CD4-positive, alpha-beta T cell treated with Interleukin-15 for 4 hours (primary cell): ENCODE results near the gene SBNO1.
A peak's percentile ranks its signal among the peaks of the same experiment; 100 is the strongest.
"Not testable (repeated sequence)": the region's sequence is repeated elsewhere in the genome, so short reads cannot be mapped to it uniquely, and the experiment has no call there.

Experiments
- DNase-seq: peaks from one replicate; pipeline ENCODE4 v3.0.0-alpha.2; 2020; ENCODE audit warnings: low spot score

Gene SBNO1

DNA sequence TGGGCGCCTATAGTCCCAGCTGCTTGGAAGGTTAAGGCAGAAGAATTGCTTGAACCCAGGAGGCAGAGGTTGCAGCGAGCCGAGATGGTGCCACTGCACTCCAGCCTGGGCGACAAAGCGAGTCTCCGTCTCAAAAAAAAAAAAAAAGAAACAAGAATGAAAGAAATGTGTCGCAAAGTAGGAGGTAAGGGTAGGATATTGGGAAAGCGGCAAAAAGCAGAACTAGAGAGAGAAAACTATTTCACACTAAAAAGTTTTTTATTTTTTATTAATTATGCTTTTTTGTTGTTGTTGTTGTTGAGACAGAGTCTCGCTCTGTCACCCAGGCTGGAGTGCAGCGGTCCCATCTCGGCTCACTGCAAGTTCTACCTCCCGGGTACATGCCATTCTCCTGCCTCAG, 17.7 kb downstream of the SBNO1 start:
- DNase-seq: no peak

DNA sequence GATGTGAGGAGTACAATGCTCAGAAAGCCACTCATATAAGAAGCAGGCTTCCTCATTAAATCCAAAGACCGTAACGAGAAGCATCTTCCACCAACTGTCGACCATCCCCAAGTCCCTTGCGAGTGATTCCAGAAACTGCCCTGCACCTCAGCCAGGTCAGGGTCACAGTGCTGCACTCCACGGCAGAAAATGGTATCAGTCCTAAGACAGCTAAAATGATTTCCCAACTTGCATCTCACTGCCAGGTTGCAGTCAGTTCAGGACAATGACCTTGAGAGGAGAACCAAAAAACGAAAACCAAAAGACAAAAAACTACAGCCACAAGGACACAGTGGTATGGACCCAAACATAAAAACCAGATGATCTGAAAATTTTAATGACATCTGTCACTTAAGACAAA, 20.6 kb downstream of the SBNO1 start:
- no peak for DNase-seq

DNA sequence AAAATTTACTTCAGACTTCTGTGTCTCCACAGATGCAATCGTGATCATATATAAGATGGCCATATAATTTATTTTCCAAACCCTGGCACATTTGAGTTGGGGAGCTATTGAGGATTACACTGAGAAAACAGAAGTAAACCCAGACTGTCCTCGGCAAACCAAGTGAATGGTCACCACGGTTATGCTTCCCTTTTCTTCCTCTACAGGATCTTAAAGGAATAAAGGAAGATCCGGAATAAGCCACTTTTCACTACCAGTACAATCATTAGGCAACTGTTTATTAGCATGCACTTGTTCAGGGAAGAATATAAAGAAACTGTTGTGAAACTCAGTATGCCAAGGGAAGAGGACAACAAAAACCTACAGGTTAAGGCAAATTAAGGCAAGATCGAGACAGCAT, 27.6 kb downstream of the SBNO1 start:
- DNase-seq: no peak

DNA sequence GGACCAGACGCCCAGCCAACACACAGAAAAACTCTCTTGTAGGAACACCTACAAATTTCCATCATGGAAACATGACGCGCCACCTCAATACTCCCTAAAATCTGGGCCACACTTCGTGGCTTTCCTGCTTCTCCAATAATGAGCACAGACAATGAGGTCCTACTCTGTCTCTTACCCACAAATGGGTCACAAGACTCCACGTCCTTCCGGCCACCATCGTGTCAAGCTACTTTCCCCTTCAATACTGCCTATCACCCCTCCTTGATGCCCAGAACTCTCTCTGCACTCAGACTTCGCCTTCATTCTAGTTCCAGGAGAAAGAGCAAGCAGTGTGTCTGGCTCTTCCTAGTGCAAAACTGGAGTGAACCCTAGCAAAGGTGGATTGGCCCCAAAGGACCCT, 28.1 kb downstream of the SBNO1 start:
- DNase-seq: no peak

DNA sequence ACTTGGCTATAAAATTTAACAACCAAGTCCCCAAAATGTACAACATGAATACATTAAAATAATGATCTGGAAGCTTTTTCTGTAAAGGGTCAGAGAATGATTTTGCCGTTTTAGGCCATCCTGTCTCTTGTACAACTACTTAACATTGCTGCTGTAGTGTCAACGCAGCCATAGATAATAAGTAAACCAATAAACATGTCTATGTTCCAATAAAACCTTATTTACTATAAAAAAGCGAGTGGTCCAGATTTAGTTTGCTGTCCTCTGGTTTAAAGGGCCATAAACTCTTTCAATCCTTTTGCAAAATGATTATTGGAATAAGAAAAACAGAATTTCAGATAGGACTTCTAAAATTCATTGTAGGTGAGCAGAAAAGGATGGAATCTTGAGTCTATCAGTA, 29.2 kb downstream of the SBNO1 start:
- no peak for DNase-seq

DNA sequence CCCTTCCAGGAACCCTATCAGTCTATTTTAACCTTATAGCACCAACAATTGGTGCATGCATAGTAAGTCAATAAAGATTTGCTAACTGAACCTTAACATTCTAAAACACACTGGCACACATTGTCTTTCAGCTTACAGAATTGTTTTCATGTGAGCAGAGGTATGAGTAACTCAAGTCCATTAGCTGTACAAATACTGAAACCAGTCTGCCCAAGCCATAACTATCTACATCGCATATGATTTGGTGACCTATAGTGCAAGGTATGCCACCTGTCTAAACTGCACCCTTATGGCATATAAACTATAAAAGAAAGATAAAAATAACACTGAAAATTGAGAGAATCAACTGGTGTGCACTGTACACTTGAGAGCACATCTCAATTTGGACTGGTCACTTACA, 34.8 kb downstream of the SBNO1 start:
- DNase-seq: no peak

DNA sequence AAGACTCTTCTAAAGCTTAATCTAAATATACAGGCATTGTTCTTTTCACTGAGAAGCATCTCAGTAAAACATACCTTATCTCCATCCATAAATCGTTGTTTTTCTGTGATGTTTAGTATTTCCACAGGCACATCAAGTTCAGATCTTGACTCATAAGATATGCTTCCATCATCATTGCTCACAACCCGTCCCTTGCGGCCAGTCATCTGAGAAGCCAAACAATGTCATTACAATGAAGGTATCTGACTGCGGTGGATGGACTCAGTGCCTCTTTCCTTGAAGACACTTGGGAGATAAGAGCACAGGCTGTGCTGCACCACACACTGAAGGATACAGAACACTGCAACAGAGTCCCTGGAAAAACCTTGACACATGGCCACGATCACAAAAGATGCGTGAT, 44.8 kb downstream of the SBNO1 start:
- DNase-seq: no peak

DNA sequence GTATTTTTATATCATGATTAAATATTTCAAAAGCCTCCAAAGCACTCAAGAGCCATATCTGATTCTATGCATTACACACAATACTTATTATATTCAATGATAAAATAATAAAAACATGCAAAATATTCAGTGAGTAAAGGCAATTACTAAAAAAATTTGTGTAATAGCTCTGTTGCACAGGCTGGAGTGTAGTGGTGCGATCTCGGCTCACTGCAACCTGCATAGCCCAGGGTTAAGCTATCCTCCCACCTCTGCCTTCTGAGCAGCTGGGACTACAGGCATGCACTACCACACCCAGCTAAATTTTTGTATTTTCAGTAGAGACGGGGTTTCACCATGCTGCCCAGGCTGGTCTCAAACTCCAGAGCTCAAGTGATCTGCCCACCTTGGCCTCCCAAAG, 45.4 kb downstream of the SBNO1 start:
- DNase-seq: no peak

DNA sequence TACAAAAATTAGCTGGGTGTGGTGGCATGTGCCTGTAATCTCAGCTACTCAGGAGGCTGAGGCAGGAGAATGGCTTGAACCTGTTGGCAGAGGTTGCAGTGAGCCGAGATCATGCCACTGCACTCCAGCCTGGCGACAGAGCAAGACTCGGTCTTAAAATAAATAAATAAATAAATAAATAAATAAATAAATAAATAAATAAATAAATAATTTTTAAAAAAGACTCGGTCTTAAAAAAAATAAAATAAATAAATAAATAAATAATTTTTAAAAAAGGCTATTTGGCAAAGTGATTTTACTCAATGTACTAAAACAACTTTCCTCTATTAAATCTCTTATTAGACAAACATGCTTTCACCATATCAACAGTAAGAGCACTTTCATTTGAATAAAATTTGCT, 51.6 kb downstream of the SBNO1 start:
- not testable (repeated sequence) for DNase-seq

DNA sequence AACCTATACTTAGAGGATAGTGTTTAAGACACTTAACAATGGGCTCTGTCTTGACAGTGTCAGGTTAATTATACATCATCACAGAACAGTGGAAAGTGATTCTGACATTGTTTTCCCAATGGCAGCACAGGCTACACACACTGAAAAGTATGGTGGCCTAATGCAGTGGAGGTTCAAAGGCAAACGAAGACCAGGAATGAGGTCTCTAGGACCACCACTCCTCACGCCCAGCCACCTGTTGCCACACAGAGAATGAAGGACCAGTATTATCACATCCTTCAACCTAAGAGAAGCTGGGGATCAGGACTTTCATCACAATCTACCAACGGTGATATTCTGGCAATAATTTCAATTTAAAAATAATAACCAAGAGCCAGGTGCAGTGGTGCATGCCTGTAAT, 58.4 kb downstream of the SBNO1 start:
- DNase-seq: no peak

DNA sequence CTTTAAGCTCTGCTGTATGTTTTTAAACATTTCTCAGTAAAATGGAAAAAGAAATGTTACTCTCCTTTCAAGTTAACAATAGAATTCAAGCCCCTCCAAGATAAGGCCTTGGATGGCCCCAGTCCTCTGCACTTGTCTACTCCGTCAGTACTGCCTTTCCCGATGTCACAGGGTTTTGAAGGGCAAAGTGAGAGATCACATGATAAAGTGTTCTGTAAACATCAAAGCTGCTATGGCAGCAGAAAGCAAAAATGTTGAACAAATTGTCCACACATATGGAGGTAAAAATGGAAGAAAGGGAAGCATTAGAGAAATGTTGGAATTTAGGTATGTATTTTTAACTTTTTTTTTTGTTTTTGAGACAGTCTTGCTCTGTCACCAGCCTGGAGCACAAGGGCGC, 59.5 kb downstream of the SBNO1 start:
- DNase-seq: no peak

DNA sequence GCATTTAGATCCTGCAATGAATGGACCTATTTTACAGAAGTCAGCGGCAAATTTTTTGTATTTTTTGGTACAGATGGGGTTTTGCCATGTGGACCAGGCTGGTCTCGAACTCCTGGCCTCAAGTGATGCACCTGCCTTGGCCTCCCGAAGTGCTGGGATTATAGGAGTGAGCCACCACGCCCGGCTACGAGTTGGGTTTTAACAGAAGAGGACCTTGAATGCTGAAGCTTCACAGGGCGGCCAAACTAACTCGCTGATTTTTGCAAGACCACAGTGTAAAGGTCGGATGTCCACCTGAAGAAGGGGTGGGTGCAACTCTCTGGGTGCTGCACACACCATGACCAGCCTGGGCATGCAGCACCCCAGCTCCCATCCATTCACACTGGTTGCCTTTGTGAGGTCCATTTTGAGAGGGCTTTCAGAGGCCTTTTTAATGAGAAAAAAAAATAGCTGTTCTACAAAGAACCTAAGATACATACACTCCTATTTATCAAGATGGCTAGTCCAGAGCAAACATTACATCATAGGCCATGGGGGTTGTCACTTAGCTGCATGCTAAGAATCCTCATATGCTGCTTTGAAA, 71.4 kb downstream of the SBNO1 start:
- no peak for DNase-seq

DNA sequence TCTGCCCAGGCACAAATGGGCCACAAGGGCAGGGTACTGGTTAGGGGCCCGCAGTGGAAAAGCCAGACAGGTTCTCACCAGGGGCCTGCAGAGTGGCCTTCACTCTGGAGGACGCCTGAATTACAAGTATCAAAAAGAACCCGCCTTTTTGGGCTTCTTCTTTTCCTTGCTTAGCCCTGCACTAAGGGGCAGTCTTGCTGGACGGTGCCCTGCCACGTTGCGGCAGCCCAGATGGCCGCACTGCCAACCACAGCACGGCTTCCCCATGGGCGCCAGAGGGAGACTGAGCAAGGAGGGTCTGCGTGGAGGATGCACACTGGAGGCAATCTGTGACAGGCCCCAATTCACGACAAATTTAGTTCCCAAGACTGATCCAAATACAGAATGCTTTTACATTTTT, 74.7 kb downstream of the SBNO1 start:
- DNase-seq: no peak

DNA sequence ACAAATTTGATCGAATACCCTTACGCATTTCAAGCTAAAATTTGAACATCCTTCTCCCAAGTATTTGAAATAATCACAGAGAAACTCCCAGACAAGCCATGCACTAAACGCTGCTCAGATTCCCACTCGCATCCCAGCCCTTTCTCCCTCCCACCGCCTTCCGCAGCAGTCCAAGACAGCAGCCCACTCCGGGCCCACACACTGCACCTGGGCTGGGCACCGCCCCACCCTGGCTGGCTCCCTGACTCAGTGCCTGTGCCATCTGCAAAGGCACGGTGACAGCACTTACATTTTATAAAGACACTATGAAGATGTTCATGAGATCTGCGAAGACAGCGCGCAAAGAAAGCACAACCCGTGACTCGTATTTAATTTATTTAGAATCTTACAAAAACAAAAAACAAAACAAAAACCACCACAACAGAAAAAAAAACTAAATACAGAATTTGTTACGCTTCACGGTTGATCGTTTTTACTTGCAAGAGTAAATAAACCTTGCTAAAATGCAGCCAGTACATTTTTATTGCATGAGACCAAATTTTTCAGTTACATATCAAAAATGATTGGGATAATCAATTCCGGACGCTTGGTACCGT, 75.8 kb downstream of the SBNO1 start:
- DNase-seq: no peak

DNA sequence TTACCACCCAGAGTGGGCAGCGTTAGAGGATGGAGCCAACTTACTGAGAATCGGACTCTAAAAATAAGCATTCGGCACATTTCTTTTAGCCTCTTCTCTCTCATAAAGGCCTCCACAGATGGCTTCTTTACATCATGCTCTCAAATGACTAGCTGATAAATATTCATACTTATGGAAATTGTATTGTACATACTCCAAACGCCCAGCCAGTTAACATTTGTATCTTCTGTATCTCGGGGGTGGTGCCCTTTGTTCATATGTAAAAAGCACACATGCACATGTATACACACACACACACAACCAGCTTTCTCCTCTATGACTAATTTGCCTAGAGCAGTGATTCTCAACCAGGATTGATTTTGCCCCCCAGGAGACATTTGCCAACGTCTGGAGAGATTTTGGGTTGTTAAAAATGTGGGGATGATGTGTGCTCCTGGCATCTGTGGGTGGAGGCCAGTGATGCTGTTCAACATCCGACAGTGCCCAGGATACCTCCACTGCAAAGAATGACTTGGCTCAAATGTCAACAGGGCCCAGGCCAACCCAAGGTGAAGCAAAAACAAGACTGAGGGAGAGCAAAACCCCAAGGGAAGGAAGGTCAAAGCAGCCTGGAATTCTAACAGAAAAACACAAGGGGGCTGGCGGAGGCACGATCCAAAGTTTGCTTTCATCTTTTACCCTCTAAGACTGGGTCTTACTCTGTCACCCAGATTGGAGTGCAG, 77.8 kb downstream of the SBNO1 start:
- DNase-seq: no peak

DNA sequence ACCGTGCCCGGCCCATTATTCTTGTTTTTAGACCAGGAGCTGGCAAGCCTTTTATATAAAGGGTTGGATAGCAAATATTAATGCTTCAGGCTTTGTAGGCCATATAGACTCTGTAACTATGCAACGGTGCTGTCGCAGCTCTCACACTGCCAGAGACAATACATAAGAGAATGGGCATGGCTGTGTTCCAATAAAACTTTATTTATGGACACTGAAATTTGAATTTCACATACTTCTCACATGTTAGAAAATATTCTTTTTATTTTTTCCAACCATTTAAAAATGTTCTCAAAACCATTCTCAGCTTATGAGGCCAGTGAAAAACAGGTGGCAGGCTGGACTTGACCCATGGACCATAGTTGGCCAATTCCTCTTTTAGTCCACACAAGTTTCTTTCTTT, 80.0 kb downstream of the SBNO1 start:
- no peak for DNase-seq

DNA sequence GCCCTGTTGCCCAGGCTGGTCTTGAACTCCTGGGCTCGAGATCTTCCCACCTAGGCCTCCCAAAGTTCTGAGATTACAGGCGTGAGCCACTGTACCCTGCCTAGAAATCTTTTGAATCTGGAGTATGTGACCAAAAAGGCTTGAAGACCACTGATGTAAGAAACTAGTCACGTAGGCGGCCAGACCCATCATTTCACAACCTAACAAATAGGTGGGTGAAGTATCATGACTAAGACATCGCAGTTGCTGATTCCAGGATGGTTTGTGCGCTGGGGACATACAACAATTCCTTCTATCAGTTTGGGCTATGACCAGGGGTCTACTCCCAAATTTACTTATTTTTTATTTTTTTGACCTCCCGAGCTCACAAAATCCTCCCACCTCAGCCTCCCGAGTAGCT, 81.2 kb downstream of the SBNO1 start:
- DNase-seq: no peak

DNA sequence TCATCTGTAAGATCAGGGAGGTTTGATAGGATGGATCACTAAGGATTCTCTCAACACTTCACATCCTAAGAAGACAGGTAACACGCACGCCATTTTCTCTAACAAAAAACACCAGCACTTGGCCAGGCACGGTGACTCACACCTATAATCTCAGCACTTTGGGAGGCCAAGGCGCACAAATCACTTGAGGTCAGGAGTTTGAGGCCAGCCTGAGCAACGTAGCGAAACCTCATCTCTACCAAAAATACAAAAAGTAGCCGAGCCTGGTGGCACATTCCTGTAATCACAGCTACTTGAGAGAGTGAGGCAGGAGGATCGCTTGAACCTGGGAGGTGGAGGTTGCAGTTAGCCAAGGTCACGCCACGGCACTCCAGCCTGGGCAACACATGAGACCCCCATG, 82.5 kb downstream of the SBNO1 start:
- DNase-seq: no peak

DNA sequence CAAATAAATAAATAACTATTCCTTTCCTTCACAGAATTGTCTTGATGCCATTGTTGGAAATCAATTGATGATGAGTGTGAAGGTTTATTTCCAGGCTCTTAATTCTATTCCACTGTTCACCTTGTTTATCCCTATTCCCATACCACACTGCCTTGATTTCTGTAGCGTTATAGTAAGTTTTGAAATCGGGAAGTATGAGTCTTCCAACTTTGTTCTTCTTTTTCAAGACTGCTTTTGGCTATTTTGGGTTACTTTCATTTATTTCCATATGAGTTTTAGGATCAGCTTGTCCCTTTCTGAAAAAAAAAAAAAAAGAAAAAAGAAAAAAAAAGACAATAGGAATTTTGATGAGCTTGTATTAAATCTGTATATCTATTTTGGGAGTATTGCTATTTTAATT, 83.7 kb downstream of the SBNO1 start:
- no peak for DNase-seq

DNA sequence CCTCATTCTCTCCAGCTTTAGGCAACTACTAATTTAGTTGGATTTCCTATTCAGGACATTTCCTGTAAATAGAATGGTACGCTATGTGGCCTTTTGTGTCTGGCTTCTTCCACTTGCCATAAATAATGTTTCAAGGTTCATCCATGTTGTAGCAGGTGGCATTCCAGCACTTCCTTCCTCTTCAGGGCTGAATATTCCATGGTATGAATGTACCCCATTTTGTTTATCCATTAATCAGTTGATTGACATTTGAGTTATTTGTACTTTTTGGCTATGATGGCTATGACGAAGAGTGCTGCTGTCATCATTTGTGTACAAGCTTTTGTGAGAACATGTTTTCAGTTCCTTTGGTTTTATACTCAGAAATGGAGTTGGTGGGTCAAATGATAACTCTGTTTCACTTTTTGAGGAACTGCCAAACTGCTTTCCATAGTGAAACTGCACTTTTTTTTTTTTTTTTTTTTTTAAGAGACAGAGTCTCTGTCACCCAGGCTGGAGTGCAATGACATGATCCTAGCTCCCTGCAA, 86.5 kb downstream of the SBNO1 start:
- no peak for DNase-seq

DNA sequence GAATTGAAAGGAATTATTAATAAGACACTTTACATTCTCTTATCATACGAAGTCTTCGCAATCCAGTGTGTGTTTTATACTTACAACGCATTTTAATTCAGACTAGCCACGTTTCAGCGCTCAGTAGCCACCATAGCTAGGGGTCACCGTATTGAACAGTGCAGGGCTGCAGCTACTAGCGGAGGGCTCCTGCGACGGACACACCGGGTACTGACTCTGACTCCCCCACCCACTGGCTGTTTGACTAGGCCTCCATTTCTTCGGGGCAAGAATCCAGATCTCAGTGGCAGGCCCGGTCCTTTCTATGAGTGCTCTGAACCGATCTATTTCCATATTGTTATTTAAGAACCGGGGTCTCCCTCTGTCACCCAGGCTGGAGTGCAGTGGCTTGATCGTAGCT, 91.5 kb downstream of the SBNO1 start:
- no peak for DNase-seq

DNA sequence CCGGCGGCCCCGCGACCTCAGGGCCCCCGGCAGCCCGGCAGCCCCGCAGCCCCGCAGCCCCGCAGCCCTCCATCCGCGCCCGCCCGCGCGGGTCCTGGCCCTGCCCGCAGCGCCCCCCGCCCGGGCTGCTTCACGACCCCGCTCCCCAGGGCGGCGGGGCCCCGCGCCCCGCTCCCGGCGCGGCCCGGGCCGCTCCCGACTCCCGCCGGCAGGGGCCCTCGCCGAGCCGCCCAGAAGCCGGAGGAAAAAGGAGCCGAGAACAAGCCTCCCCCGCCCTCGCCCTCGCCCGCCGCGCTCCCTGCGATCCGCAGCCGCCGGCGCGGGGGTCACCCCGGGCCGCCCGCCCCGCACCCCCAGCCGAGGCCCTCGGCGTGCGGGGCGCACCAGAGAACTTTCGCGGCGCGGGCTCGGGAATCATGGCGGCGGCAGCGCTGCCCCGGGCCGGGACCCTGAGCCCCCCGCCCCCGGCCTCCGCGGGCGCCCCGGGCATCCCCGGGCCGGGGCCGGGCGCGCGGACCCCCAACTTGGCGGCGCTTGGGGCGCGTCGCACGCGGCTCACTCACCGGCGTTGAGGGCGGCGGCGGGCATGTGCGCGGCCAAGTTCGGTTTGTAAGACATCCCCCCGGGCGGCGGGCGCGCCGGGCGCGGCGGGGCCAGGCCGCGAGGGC, 93.5 kb downstream of the SBNO1 start:
- DNase-seq: peak; percentile 70
